Ascending aorta (tissue), 2 donors: ENCODE measurements around the gene REXO2. TPM values are rescaled to one million over a fixed set of nuclear protein-coding genes. Genes with fewer than 3 reads are reported as not detected.

Source experiments
- DNase-seq, 2 donors: peaks; one replicate each; pipeline ENCODE4 v3.0.0-alpha.2; 2019; ENCODE audit warnings: low spot score in 2 of 2
- H3K27ac ChIP-seq, 2 donors: fragments of 200-600 bp; sonication (generic); one replicate each; pipeline ENCODE4 v1.5.1; 2016 to 2017; ENCODE audit warnings: mild to moderate bottlenecking in 1 of 2
- H3K27me3 ChIP-seq: fragments of 200-600 bp; sonication (generic); one replicate; pipeline ENCODE4 v1.5.1; 2017
- H3K36me3 ChIP-seq, 2 donors: fragments of 200-600 bp; sonication (generic); one replicate each; pipeline ENCODE4 v1.5.1; 2016
- H3K4me1 ChIP-seq, 2 donors: fragments of 200-600 bp; sonication (generic); one replicate each; pipeline ENCODE4 v1.5.1; 2016 to 2017; ENCODE audit warnings: mild to moderate bottlenecking in 1 of 2
- H3K4me3 ChIP-seq, 2 donors: fragments of 200-600 bp; sonication (generic); one replicate each; pipeline ENCODE4 v1.5.1; 2016 to 2017; ENCODE audit warnings: mild to moderate bottlenecking in 1 of 2
- H3K9me3 ChIP-seq, 2 donors: fragments of 200-600 bp; sonication (generic); one replicate each; pipeline ENCODE4 v1.5.1; 2016
- CTCF ChIP-seq, 3 experiments: fragments of 200-600 bp in 2 of 3; fragments of 450-650 bp in 1 of 3; sonication (generic) in 2 of 3; IDR thresholded peaks; one replicate each; pipeline ENCODE4 v1.5.1; 2016 to 2019; ENCODE audit warnings: antibody characterized with exemption in 3 of 3, mild to moderate bottlenecking in 1 of 3, moderate library complexity in 1 of 3
- intact Hi-C: fragments of 100-400 bp; cut with DNase I; formaldehyde crosslinking; loops from one replicate; pipeline ENCODE4 v1.15.1; 2023
- total RNA-seq: library from RNA; depleted of rRNA; stranded (reverse); fragments of >200 nt; gene quantifications from one replicate; pipeline ENCODE4 v1.1.0, GENCODE V29; 2016

REXO2 gene
- total RNA-seq, 1 donor from 2014 or later: 134 TPM

DNA sequence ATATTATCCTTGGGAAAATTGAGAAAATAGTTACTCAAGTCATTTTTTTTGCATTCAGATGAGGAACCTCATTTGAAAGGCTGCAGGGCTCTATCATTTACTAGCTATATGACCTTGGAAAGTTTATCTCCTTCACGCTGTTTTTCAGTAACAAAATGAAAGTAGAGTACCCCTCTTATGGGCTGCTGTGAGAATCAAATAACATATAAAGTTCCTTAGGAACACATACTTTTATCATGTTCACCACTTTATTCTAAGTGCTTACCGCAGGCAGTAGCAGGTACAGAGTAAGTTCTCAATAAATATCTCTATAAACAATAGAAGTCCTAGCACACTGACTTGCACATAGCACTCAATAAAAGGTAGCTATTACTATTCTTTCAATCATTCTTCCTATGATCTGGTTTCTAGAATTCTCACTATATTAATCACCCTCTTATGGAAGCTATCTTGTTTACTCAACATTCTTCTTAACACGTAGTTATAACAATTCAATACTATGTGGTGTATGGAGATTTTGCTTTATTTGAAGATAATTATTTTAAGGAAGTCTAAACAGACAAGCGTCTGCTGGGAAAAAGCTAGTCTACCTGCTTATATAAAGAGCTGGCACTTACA is 40.9 kb upstream of the REXO2 start:
- H3K9me3 ChIP-seq: no peaks in the 10 kb centered on the region
- H3K4me1 ChIP-seq: peaks cover 0 to 19% of the 10 kb centered on the region in 2 donors
- DNase-seq: no peak
- H3K27me3 ChIP-seq: no peaks in the 10 kb centered on the region
- no peak for TF ChIP-seq CTCF (IDR thresholded peaks at IDR 0.05)
- intact Hi-C loops: loop anchor here (5.0 kb wide), 1 partner anchor 56 kb away; no protein-coding TSS in a partner anchor
- no peaks in the 10 kb centered on the region for H3K36me3 ChIP-seq
- peak overlapping the region in 1 of 2 donors; percentile 96 for H3K27ac ChIP-seq
- no peak overlapping the region for H3K4me3 ChIP-seq

DNA sequence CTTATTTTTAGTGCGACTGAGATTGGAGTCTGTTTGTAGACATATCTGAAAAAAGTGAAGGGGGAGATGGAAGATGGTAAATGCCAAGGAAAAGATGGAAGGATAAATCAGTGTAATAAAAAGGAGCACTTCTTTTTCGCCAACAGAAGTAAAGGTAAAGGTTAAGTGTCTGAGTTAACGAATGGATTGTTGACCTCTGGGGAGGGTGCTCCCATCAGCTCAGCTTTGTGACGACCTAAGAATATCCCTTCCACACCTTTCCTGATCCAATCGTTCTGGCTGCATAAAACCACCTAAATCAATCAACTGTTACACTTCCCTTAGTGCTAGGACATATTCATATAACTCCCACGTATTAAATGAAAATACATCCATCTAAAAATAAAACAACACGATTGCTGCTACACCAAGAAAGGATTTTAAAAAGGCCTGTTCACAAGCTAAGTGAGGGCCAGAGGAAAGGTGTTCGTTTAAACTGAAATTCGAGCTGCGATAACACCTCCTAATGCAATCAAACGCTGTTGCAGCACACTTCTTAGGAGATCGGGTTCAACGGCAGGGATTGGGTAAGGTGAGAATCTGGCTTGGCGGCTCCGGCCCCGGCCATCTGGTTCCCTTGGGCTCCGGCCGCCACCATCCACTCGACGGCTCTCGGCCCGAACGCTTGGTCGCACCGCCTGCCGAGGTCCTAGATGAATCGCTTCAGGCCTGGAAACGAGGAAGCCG is 39.6 kb upstream of the REXO2 start:
- no peak for DNase-seq
- H3K27ac ChIP-seq: peak overlapping the region; percentile 96 to 98
- intact Hi-C loops: loop anchor here (1.0 to 5.0 kb wide), 5 partner anchors 33 to 102 kb away; partner anchors contain the start of genes NNMT and REXO2
- H3K36me3 ChIP-seq: no peaks in the 10 kb centered on the region
- no peak for TF ChIP-seq CTCF (IDR thresholded peaks at IDR 0.05)
- H3K4me1 ChIP-seq: peaks cover 0 to 29% of the 10 kb centered on the region in 2 donors
- no peaks in the 10 kb centered on the region for H3K27me3 ChIP-seq
- no peaks in the 10 kb centered on the region for H3K9me3 ChIP-seq
- peak overlapping the region; percentile 59 to 81 for H3K4me3 ChIP-seq

DNA sequence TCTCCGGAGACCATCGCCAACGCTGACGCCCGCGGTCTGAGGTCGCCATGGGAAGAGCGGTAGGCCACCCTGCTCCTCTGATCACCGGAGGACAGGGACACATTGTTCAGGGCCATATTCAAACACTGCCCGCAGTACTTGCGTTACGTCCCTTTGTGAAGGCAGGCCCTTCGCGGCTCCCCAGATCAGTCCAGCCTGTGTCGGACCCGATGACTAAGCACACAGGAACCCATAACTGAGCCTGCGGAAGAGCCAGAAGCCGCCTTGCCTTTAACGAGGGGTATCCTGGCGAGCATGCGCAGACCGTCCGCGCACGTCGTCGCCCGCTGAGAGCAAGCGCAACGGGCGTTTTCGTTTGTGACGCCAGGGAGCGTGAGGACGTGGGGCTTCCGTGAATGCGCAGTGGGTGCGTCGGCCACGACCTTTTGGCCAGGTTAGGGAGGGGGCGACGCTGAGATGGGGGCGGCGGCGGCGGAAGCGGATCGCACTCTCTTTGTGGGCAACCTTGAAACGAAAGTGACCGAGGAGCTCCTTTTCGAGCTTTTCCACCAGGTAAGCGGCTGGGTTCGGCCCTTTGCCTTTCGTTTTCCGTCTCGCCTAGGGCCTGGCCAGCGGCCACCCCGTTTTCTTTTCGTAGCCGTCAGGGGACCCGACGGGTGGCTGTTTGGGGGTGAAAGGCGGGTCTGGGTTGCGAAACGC is 38.9 kb upstream of the REXO2 start, which contains the start of the genes C11orf71 and RBM7:
TSS of gene C11orf71 (minus strand) at position 296 of the 699 bp plus-strand sequence. CDS start at position 116, 180 bp downstream.
TSS of gene RBM7 (plus strand) at position 451 of the 699 bp plus-strand sequence. CDS start at position 457, 6 bp downstream.
- Histone ChIP-seq H3K36me3 (peaks cover 0 to 4% of the 10 kb centered on the region in 2 donors), H3K4me3 (peak within 1 kb of the TSS; percentile 59 to 81), H3K27ac (peak within 1 kb of the TSS; percentile 96 to 98), H3K27me3 (no peaks in the 10 kb centered on the region), H3K4me1 (peaks cover 0 to 29% of the 10 kb centered on the region in 2 donors), H3K9me3 (no peaks in the 10 kb centered on the region)
- DNase-seq: peak; percentile 92 to 99
- intact Hi-C loops: loop anchor here (1.0 to 5.0 kb wide), 4 partner anchors 34 to 103 kb away; partner anchors contain the start of genes NNMT and REXO2
- TF ChIP-seq CTCF (IDR thresholded peaks at IDR 0.05): no peak

DNA sequence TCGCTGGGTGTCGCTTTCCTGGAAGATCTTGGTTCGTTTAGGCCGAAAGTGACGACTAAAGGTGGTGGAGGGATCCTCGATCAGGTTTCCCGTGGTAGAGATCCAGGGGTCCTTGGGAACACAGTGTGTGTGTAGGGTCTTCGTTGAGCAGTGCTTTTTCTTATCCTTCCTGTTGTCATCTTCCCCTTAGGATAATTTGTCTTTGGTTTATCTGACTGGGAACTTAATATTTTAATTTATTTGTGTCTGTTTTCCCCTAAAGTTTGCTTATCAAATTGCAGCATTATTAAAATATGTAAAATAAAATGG is 38.4 kb upstream of the REXO2 start:
- H3K4me1 ChIP-seq: peaks cover 0 to 29% of the 10 kb centered on the region in 2 donors
- no peaks in the 10 kb centered on the region for H3K9me3 ChIP-seq

More for the DNA sequence above, 38.4 kb upstream of the REXO2 start:
- peaks cover under 1 to 8% of the 10 kb centered on the region in 2 donors for H3K36me3 ChIP-seq
- H3K4me3 ChIP-seq: peak overlapping the region; percentile 59 to 81
- no peak for DNase-seq
- TF ChIP-seq CTCF (IDR thresholded peaks at IDR 0.05): no peak
- H3K27ac ChIP-seq: peak overlapping the region; percentile 96 to 98
- H3K27me3 ChIP-seq: no peaks in the 10 kb centered on the region
- intact Hi-C loops: loop anchor here (1.0 to 5.0 kb wide), 4 partner anchors 34 to 104 kb away; partner anchors contain the start of genes NNMT and REXO2
